ENCODE data around the gene EN2.

EN2 gene

DNA sequence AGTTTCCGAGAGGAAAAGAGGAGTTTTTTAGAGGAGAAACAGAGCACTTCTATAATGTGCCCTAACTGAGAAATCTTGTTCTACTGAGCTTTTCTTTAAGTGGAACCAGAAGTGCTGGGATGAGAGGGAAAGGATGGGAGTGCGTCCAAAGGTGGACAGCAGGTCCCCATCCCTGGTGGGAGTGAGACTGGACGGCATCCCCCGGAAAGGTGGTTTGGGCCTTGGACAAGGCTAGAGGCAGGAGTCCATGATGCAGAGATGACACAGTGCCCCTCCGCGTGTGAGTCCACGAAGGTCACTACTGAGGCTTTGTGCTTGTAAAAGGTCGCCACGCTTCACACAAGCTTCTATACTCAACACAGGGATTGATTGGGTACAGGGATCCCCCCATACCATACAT lies 6.1 kb upstream of the EN2 start:
- no peak for DNase-seq

DNA sequence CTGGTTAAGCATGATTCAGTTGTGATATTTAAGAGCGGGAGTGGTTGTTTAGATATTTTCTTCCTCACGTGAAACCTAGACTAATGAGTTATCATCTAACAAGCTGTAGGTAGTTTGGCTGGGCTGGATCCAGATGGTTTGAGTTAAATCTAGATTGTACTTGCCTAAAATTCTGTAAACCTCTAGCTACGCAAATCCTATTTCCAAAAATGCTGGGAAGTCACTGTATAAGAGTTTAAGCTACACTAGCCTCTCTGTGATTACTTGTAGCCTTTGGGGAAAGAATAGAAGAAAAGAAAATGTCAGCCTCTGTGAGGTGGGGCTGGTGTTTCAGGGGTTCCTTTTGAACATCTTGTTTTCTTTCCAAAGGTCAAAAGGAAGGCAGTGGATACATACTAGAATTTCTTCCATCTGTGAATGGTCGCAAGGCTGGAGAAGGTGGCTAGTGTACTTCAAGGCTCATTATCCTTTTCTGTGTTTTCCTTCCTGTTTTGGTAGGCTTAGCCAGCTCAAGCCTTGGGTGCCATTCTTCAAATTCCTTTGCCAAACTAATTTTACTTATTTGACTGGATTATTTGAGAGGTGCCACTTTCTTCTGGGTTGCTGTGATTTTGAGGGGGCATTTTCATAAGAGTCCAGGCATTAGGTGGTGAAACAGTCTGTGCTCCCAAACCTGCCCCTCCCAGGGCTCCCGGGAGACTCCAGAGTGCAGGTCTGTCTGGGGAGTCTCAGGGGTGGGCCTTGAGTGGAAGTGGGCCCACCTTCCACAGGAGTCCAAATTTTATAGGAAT lies 5.2 kb upstream of the EN2 start:
- DNase-seq = no peak

DNA sequence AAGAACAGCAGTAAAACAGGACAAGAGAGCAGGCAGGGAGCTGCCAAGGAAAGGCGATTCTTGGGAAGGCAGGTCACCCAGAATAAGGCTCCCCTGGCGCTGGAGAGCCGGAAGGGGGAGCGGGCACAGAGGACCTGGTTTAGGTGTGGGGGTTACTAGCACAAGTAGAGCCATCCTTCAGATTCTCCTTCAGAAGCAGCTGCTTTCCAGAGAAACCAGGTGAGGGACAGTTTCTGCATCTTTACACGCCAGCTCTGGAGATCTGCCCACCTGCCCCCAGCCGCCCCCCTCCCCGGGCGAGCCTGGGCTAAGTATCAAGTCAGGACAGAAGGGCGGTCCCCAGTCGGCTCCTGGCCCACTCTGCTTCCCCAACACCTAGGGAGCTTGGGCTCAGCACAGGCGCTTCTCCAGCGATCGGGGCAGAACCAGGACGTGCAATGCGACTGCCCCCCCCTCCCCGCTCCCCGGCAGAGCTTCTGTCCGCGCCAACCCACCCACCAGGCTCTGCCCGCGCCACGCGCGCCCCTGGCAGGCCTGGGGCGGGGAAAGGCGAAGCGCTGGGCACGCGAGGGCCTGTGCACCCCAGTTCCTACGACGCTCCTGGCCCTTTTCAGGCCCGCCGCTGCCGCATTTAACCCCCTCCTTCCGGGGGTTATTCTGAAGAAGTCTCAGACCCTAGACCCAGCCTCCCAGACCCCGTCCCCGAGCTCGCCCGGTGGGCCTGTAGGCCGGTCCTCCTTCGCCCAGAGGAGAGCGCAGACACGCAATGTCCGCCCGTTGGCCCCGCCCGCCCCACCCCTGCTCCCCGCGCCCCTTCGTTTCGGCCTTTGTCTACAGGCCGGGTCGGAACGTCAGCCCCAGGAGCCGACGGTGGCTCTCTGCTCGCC lies 4.4 kb upstream of the EN2 start:
- DNase-seq = no peak

DNA sequence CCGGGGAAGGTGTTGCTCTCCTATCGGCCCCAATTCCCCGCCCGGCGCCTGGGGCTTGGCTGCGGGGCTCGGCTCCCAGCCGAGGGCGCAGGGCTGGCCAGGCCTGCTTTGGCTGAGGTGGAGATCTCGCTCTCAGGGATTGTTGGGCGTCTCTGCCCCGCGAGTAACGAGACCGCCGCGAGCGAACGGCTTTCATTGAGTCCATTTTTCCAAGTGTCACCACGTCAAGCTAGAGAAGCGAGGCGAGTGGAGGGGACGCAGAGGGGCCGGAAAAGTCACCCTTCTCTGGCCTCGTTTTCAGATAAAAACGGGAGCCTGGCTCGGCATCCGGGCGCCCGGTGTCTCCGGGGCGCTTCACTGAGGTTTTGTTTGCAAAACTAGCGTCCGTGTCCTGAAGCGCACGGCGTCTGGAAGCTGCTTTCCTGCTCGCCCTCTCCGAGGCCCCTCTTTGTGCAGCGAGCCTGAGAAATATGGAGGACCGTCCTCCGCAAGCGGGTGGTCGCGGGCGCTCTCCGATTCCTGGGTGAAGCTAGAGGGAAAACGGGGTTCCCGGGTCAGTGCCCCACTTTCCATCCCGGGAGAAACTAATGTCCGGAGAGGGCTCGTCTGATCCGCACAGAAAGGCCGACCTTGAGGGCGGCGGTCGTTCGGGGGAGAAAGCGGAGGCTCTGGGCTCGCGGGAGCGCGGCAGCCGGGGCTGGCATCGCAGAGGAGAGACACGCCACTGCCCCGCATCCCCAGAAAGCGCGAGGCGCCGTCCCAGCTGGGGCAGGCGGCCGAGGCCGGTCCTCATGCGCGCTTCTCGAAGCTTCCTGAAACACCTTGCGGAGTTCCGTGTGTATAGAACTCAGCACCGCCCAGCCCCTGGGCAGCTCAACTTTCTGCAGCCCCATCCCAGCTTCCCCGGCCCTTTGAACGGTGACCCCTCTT lies 3.5 kb upstream of the EN2 start:
- DNase-seq = no peak

DNA sequence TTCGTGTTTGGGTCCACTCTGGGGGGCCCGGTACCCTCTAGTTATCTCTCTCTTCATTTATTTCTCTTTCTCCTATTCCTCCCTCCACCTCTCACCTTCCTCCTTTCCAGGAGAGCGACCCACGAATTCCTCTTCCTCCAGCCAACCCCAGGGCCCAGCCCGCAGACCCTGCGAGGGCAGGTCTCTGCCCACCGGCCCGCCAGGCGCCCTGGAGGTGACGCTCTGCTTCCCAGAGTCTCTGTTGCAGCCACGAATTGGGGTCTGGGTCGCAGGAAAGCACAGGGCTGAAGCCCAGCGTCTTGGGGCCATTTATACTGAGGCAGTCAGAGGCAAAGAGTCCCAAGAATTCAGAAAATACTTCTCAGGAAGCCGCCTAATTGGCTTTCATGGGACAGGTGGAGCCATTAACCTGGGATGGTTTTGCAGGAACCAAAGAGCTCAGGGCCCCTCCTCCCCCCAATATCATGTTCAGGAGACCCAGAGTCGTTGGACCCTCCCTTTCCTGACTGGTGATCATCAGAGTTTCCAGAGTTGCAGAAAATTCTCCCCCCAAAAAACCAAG lies 2.7 kb upstream of the EN2 start:
- no peak for DNase-seq

DNA sequence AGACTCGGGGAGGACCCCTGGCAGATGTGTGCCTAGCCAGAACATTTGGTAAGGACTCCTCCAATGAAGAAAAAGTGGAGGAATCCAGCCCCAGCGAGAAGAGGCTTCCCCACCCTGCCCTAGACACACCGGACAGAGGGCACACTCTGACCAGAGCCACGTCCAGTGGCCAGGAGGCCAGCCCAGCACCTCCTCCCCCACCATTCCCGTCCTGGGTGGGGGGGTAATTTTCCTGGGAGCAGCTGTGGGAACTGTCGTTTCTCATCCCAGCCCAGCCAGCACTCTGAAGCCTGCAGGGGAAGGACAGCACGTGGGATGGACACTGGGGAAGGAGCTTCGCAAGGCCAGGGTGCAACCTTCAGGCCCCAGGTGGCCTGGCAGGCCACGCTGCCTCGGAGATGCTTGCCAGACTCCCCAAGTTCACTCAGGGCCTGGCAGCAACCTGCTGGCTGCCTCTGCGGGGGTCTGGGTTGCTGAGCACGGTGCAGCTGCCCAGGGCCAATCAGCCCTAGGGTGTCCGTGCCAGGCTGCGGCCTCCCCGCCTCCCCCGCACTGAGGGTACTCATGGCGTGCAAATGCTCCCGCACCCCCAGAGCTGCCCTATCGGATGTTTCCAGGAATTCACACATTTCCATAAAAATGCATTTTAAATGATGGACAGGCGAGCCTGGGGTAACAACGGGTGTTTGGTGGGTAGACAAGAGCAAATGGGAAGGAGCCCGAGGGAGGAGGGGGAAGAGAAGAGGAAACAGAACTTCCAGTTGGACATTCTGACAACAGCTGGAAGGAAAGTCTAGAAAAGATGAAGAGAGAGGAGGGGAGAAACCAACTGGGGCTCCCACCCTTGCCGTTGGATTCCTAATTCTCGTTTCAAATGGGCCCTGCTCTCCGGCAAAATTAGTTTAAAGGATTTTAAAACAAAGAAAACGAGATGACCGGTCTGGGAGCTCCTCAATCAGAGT lies 1.9 kb upstream of the EN2 start:
- DNase-seq = no peak

DNA sequence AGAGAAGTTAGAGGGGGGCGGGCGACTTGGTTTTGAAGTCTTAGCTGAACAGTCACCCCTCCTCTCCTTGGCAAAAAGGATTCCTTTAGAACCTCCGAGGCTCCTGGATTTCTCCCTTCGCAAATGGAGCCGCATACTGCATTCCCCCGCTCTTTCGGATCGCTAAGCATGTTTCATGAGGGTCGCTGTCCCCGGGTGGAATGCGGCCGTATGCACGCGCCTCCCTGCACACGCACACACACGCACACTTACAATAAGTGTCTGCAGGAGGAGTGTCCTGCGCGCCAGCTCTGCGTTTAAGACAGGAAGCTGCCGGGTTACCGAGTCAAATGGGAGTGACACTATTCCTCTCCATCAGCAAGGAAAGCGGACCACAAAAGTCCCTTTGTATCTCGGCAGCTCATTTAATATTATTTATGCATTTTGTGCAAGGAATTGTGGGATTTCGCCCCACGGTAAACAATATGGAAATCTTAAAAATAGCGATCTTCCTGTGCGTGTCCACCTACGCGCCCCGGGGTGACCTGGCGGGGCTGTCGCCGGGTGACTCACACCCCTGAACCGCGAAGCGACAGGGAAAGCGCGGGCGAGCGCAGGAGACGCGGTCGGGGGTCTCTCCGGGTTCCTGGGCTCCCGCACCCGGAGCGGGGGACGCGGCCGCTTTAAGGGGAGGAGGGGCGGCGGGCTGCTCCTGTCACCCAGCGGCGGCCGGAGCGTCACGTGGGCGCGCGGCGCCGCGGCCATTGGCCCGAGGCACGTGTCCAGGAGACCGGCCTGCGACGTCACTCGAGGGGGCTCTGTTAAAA lies 988 bp upstream of the EN2 start:
- DNase-seq = no peak

DNA sequence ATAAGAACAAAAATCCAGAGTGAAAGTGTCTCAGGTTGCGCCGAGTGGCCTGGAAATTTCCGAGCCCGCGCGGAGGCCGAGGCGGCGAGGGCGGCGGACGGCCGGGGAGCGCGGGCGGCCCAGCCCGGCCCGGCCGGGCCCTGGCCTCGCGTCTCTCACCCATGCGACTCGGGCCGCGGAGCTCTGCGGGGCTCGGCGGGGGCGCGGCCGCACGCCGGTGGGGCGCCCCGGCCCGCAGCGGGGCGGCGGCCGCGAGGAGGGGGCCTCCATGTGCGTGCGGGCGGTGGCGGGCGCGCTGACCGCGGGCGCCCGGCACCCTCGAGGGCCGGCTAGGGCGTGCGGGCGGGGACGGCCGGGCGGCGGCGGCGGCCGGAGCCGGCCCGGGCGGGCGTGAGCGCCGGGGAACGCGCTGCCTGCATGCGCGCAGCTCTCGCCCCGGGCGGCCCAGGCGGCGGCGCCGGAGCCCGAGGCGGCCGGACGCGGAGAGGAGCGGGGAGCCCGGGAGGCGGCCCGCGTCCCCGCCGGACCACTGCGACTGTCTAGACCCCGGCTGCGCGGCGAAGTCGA lies 302 bp upstream of the EN2 start:
- DNase-seq = no peak

DNA sequence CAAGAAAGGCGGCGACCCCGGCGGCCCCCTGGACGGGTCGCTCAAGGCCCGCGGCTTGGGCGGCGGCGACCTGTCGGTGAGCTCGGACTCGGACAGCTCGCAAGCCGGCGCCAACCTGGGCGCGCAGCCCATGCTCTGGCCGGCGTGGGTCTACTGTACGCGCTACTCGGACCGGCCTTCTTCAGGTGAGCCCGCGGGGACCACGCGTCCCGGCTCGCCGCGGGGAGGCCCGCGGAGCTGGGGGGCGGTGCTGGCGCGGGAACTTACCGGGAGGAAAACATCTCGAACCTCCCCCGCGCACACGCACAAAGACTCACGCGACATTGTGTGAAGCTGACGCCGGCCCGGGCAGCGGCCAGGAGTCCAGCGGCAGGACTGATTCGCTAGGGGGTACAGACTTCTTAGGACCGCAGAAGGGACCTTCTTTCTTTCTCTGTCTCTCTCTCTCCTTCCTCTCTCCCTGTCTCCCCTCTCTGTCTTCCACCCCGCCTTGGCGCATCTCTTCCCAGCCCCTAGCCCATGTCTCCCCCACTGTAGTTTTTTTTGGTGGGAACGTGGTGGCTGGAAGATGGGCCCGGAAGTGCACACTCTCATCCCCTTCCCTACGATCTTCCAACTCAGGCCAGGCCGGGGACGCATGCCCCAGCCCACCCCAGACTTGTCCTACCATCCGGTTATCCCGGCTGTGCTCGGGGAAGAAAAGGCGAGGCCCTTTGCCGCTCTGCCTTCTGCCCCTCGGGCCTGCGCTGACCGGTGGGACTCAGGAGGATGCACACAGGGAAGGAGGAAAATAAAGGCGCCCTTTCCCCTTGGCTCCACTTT lies 1.2 kb downstream of the EN2 start:
- no peak for DNase-seq

DNA sequence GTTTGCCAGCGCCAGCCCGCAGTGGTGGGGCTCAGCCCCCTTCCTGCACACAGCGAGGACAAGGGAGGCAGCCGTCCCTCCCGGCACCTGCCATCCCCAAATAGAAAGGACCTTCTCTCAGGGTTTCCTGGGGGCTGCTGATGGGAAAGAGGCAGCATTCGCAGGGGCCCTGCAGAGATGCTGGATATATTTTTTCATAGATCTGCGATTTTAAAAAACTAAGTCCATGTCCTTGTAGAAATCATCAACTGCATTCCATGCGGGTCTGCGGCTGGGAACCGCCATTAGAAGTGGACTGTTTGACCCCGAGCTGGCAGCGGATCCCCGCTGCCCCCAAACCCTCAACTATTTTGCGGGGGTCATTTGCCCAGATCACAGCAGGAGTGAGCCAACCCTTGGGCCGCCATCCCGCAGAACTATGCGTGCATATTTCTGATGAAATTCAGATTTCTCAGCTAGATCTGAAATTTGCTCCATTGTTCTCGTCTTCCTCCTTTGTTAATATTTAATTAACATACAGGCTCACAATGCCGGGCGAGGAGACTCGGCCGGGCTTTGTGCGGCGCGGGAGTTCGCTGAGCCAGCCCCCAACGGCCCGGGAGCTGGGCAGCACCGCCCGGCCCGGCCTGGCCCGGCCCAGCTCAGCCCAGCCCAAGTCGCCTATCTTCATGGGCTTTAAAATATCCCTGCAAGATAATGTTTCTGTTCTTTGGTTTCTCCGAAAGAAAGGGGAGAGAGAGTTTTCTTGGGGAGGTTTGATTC lies 2.0 kb downstream of the EN2 start:
- no peak for DNase-seq

DNA sequence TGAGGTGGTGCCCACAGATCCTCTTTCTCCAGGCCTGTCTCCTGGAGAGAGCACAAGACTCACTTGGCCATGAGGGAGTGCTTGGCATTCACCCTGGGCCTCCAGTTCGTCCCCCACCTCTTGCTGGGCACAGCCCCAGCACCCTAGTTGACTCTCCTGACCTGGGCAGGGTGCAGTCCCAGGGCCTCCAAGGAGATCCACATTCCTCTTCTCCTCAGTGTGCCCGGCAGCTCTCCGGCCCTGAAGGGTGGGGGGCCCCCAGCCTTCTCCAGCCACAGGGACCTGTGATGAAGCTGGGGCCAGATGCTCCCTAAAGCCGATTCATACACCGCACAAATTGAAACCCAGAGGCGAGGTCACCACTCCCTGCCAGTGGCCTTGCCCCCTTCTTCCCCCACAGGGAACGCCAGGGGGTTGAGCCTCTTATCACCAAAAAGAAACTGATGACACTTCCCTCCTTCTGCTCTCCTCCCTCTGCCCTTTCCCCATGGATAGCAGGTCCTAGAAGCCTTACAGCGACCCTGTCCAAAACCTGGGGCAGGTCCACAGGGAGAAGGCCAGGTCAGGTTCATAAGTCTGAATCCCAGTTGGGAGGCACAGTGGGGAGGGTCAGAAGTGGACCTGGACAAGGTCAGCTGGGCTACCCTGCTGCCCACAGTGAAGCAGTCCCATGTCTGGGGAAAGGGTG lies 3.1 kb downstream of the EN2 start:
- DNase-seq = no peak

DNA sequence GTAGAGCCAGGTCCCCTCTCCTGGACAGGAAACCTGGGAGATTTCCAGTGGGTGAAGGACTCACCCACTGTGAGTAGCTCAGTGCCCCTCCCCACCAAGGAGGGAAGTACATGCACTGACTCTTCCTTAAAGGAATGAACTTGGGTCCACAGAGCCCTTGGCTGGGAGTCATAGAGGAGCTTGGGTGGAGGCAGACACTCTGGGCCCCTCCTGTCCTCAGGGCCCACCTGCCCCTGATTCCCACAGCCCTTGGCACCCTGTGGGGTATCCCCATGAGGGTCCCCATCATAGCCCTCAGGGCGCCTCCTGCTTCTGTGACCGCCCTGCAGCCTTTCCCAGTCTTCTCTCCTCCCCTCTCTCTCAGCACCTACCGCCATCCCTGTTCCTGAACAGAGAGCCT lies 3.7 kb downstream of the EN2 start:
- DNase-seq = no peak

DNA sequence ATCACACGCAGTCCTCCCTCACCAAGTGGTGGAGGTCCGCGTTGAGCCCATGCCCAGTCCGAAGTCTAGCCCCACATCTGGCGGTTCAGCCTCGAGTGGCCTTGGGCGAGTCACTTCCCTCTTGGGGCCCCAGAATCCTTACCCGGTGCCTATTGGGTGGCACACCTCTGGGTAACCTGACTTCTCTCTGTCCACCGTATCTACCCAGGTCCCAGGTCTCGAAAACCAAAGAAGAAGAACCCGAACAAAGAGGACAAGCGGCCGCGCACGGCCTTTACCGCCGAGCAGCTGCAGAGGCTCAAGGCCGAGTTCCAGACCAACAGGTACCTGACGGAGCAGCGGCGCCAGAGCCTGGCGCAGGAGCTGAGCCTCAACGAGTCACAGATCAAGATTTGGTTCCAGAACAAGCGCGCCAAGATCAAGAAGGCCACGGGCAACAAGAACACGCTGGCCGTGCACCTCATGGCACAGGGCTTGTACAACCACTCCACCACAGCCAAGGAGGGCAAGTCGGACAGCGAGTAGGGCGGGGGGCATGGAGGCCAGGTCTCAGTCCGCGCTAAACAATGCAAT lies 4.3 kb downstream of the EN2 start:
- DNase-seq = no peak

DNA sequence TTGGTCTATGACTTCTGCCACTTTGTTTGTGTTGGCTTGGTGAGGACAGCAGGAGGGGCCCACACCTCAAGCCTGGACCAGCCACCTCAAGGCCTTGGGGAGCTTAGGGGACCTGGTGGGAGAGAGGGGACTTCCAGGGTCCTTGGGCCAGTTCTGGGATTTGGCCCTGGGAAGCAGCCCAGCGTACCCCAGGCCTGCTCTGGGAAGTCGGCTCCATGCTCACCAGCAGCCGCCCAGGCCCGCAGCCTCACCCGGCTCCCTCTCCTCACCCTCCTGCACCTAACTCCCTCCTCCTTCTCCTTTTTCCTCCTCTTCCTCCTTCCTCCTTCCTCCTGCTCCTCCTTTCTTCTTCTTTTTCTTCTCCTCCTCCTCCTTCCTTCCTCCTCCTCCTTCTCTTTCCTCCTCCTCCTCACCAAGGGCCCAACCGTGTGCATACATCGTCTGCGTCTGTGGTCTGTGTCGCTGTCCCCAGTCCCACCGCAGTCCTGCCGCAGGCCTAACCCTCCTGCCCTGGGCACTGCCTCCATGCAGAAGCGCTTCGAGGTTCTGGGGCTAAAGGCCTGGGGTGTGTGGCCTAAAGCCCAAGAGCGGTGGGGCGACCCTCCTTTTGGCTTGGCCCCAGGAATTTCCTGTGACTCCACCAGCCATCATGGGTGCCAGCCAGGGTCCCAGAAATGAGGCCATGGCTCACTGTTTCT lies 5.3 kb downstream of the EN2 start:
- no peak for DNase-seq

DNA sequence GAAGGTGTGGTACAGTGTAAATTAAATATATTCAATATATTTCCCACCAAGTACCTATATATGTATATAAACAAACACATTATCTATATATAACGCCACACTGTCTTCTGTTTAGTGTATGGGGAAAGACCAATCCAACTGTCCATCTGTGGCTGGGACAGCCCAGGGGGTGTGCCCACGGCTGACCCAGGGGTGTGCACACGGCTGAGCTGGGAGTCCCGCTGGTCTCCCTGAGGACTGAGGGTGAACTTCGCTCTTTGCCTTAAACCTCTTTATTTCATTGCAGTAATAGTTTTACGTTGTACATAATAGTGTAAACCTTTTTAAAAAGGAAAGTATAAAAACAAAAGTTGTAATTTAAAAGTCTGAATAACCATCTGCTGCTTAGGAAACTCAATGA lies 6.3 kb downstream of the EN2 start:
- DNase-seq = no peak

DNA sequence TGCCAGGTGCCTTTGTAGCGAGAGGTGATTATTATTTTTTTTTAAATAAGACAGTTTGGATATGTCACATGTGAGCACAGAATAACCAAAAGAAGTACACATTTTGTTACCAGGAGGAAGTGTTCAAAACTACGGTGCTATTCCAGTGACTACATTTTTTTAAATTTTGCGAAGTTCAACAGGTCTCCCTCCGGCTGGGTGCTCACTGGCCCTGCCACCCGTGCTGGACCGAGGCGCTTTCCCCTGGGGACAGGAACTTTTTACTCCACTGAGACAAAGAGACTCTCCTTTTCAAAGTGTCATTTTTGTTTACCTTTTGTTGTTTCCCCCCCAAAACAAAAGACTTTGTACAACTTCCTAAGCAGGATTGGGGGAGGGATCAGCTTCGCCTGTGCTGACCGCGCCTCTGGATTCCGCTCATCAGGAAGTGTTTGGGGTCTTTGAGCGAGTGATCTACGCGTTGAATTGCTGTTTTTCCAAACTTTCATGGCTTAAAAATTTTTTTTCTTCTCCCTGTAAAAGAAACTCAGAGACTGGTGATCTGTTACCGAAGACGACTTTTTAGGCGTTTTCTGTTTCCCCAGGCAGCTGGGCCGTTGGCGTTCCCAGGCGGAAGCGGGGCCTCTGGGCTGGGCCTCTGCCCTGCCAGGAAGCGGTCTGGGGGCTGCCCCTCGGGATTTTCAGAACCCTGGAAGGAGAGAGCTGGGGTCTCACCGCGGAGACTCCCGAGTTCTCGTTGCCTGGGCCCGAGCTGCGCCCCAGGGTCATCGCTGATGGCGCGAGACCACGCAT lies 7.2 kb downstream of the EN2 start:
- DNase-seq = no peak
